Ishikawa (cell line): ENCODE results near the gene STK36.

ENCODE experiments used
- CEBPB ChIP-seq: IDR thresholded peaks from 2 replicates; pipeline ENCODE4 v1.6.1; 2012
- CREB1 ChIP-seq: IDR thresholded peaks from 2 replicates; pipeline ENCODE4 v1.6.1; 2012; ENCODE audit warnings: low read depth
- EGR1 ChIP-seq: IDR thresholded peaks from 2 replicates; pipeline ENCODE4 v1.6.1; 2012
- EP300 ChIP-seq: IDR thresholded peaks from 2 replicates; pipeline ENCODE4 v1.6.1; 2012; ENCODE audit warnings: borderline replicate concordance
- FOXM1 ChIP-seq: IDR thresholded peaks from 2 replicates; pipeline ENCODE4 v1.6.1; 2012; ENCODE audit warnings: low read depth, borderline replicate concordance
- MAX ChIP-seq: IDR thresholded peaks from 2 replicates; pipeline ENCODE4 v1.6.1; 2012
- NFIC ChIP-seq: IDR thresholded peaks from 2 replicates; pipeline ENCODE4 v1.6.1; 2012
- RAD21 ChIP-seq: IDR thresholded peaks from 2 replicates; pipeline ENCODE4 v1.6.1; 2012; ENCODE audit warnings: low read depth
- REST ChIP-seq: IDR thresholded peaks from 2 replicates; pipeline ENCODE4 v1.6.1; 2012; ENCODE audit warnings: low read depth, mild to moderate bottlenecking
- TAF1 ChIP-seq: IDR thresholded peaks from 2 replicates; pipeline ENCODE4 v1.6.1; 2012; ENCODE audit warnings: low read depth, mild to moderate bottlenecking
- TCF12 ChIP-seq: IDR thresholded peaks from 2 replicates; pipeline ENCODE4 v1.6.1; 2012; ENCODE audit warnings: low read depth
- TEAD4 ChIP-seq: IDR thresholded peaks from 2 replicates; pipeline ENCODE4 v1.6.1; 2012
- USF1 ChIP-seq: IDR thresholded peaks from 2 replicates; pipeline ENCODE4 v1.6.1; 2012
- YY1 ChIP-seq: IDR thresholded peaks from 2 replicates; pipeline ENCODE4 v1.6.1; 2012; ENCODE audit warnings: low read depth
- ZBTB7A ChIP-seq: IDR thresholded peaks from 2 replicates; pipeline ENCODE4 v1.6.1; 2012; ENCODE audit warnings: low read depth

The STK36 gene

GRCh38 chr2:218643751-218644310 lies 28.1 kb upstream of the STK36 start:
- TF ChIP-seq EP300, result no peak
- TF ChIP-seq YY1, result no peak
- no peak for TF ChIP-seq CREB1
- TF ChIP-seq NFIC, result no peak
- no peak for TF ChIP-seq REST
- TF ChIP-seq TCF12, result no peak
- TF ChIP-seq MAX, result no peak
- TF ChIP-seq FOXM1, result no peak

- TF ChIP-seq EP300 (no peak), USF1 (no peak)
These were observed 27.2 kb upstream of the STK36 start for GRCh38 chr2:218644721-218645120.

- TF ChIP-seq NFIC (no peak), MAX (no peak), CEBPB (no peak), YY1 (no peak), RAD21 (no peak), TEAD4 (no peak), FOXM1 (no peak), TAF1 (no peak), USF1 (no peak), ZBTB7A (no peak), EP300 (no peak), EGR1 (no peak), REST (no peak), TCF12 (no peak), CREB1 (no peak)
These were observed 26.8 kb upstream of the STK36 start for GRCh38 chr2:218645126-218645525.

- no peak for TF ChIP-seq ZBTB7A
- no peak for TF ChIP-seq YY1
- no peak for TF ChIP-seq TEAD4
- peak; percentile 75 for TF ChIP-seq RAD21
These were observed 23.6 kb upstream of the STK36 start for GRCh38 chr2:218648088-218648786.

- TF ChIP-seq USF1 (no peak), NFIC (no peak), EP300 (no peak), EGR1 (no peak), TCF12 (no peak), FOXM1 (no peak), REST (no peak), CREB1 (no peak), YY1 (no peak), MAX (no peak), RAD21 (no peak), TEAD4 (no peak), CEBPB (no peak)
These were observed 23.1 kb upstream of the STK36 start for GRCh38 chr2:218648787-218649100.
